Ovary (tissue), 3 donors: ENCODE results near the gene PTGR1.

Experiments
- EP300 ChIP-seq: sonication (generic); formaldehyde crosslinking; IDR thresholded peaks from one replicate; pipeline ENCODE4 v1.6.1; 2017; ENCODE audit warnings: antibody characterized with exemption
- POLR2A ChIP-seq: fragments of 450-650 bp; IDR thresholded peaks from one replicate; pipeline ENCODE4 v1.6.1; 2017; ENCODE audit warnings: antibody characterized with exemption, mild to moderate bottlenecking, moderate library complexity
- TF ChIP-seq, protein P1 (sequence below), 3 donors: fragments of 450-650 bp in 2 of 3; fragments of 200-600 bp in 1 of 3; IDR thresholded peaks; one replicate each; pipeline versions ENCODE4 v1.5.1 to v1.8.0; 2016 to 2022; ENCODE audit warnings: antibody characterized with exemption in 3 of 3, mild to moderate bottlenecking in 1 of 3
- donor health status: DM: no; HTN: no; CAD: no.

DNA sequence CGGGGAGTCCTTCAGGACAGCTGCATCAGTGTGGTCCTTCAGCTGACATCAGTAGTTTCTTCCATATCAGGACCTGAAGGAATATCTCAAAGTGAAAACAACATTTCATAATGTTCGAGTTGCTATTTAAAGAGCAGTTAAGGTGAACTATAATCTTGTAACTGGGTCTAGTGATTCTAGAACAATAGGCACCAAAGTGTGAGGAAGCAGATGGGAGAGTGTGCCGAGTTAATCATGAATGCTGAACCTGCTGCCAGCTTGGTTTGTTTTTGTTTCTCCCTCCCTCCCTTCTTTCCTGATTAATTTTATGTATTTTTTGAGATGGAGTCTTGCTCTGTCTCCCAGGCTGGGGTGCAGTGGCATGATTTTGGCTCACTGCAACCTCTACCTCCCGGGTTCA lies 3.6 kb upstream of the PTGR1 start:
- TF ChIP-seq, protein P1, sequence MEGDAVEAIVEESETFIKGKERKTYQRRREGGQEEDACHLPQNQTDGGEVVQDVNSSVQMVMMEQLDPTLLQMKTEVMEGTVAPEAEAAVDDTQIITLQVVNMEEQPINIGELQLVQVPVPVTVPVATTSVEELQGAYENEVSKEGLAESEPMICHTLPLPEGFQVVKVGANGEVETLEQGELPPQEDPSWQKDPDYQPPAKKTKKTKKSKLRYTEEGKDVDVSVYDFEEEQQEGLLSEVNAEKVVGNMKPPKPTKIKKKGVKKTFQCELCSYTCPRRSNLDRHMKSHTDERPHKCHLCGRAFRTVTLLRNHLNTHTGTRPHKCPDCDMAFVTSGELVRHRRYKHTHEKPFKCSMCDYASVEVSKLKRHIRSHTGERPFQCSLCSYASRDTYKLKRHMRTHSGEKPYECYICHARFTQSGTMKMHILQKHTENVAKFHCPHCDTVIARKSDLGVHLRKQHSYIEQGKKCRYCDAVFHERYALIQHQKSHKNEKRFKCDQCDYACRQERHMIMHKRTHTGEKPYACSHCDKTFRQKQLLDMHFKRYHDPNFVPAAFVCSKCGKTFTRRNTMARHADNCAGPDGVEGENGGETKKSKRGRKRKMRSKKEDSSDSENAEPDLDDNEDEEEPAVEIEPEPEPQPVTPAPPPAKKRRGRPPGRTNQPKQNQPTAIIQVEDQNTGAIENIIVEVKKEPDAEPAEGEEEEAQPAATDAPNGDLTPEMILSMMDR (IDR thresholded peaks at IDR 0.05), result no peak
- TF ChIP-seq EP300 (no peak), POLR2A (no peak)
